ENCODE data around the gene FHAD1. TPM values are rescaled to one million over a fixed set of nuclear protein-coding genes. Genes with fewer than 3 reads are reported as not detected.

Gene FHAD1
- total and polyA plus RNA-seq, 2 donors (not counting 3 experiments of a cell fraction or from before 2014, with no cell fraction given) = 0.04 to 0.69 TPM

DNA sequence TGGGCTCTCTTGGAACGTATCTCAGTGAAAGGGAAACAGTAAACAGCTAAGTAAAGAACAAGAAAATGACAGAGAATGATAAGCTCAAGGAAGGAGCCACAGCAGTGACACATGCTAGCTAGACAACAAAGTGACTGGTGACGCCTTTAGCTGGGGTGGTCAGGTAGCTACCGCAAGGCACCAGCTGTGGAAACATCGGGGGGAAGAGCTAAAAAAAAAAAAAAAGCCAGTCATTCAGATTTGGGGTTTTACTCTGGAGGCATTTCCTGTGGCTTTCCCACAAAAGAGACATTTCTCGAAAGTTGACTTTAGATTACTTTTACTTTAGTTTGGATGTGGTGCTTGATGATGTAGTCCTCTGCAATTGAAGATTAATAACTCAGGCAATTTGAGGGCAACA is 2.1 kb downstream of the FHAD1 start:
- CTCF ChIA-PET = interaction anchor here (0.6 to 2.8 kb wide), 3 partner anchors 30 to 1555 kb away, joined by 3 to 13 read pairs (median 4); partner anchors contain the start of gene TMEM51
- POLR2A ChIA-PET = no interaction called here
- no peaks in the 10 kb centered on the region for H3K9me1 ChIP-seq (replicated peaks; ENCODE audit: control insufficient read depth, extremely low read depth, insufficient read depth, low read length)
- peaks cover 3% of the 10 kb centered on the region for H3K4me1 ChIP-seq (ENCODE audit: control insufficient read depth, extremely low read depth, insufficient read depth, low read length)
- TF ChIP-seq, protein P1, sequence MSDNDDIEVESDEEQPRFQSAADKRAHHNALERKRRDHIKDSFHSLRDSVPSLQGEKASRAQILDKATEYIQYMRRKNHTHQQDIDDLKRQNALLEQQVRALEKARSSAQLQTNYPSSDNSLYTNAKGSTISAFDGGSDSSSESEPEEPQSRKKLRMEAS (IDR thresholded peaks at IDR 0.05; ENCODE audit: insufficient read depth, insufficient read length) = no peak
- TF ChIP-seq GATA2 (IDR thresholded peaks at IDR 0.05; ENCODE audit: insufficient read depth, insufficient read length, low read depth, low read length) = no peak
- FAIRE-seq = no peak
- H3K9me3 ChIP-seq (replicated peaks; ENCODE audit: control insufficient read depth, insufficient read depth, low read length) = no peaks in the 10 kb centered on the region
- no peak overlapping the region for H2AFZ ChIP-seq (ENCODE audit: low read depth, low read length)
- peaks cover 26 to 30% of the 10 kb centered on the region in 2 experiments for H3K27me3 ChIP-seq (ENCODE audit: control insufficient read depth in 2 of 2, insufficient read depth in 2 of 2, low read length in 2 of 2)
- no peaks in the 10 kb centered on the region for H3K36me3 ChIP-seq (ENCODE audit: control insufficient read depth in 2 of 2, extremely low read depth in 1 of 2, insufficient read depth in 2 of 2, low read length in 2 of 2)
- no peak overlapping the region for H3K4me3 ChIP-seq (replicated peaks in 1 of 3; ENCODE audit: insufficient read depth in 1 of 3, low read depth in 1 of 3, low read length in 3 of 3)
- H3K9ac ChIP-seq (replicated peaks; ENCODE audit: extremely low read depth, insufficient read depth, low read length) = no peak overlapping the region
- H3K27ac ChIP-seq (ENCODE audit: insufficient read depth, low read depth, low read length) = no peak overlapping the region
- no TSS peak for BruUV-seq (replicated peaks)
- H4K20me1 ChIP-seq (replicated peaks; ENCODE audit: control insufficient read depth, extremely low read depth, insufficient read depth, low read length) = no peaks in the 10 kb centered on the region
- no peaks in the 10 kb centered on the region for H3K79me2 ChIP-seq (ENCODE audit: control insufficient read depth, insufficient read depth, low read length)
- no peak for DNase-seq (ENCODE audit: low read depth, low spot score)
- intact Hi-C loops (cut with micrococcal nuclease) (no loop called here), dilution Hi-C loops (cut with MboI; ENCODE audit: extremely low pct_ligation_motif_present, low sequenced_read_pairs) (no loop called here)
- H3K4me2 ChIP-seq (ENCODE audit: insufficient read depth, low read length) = no peak overlapping the region

DNA sequence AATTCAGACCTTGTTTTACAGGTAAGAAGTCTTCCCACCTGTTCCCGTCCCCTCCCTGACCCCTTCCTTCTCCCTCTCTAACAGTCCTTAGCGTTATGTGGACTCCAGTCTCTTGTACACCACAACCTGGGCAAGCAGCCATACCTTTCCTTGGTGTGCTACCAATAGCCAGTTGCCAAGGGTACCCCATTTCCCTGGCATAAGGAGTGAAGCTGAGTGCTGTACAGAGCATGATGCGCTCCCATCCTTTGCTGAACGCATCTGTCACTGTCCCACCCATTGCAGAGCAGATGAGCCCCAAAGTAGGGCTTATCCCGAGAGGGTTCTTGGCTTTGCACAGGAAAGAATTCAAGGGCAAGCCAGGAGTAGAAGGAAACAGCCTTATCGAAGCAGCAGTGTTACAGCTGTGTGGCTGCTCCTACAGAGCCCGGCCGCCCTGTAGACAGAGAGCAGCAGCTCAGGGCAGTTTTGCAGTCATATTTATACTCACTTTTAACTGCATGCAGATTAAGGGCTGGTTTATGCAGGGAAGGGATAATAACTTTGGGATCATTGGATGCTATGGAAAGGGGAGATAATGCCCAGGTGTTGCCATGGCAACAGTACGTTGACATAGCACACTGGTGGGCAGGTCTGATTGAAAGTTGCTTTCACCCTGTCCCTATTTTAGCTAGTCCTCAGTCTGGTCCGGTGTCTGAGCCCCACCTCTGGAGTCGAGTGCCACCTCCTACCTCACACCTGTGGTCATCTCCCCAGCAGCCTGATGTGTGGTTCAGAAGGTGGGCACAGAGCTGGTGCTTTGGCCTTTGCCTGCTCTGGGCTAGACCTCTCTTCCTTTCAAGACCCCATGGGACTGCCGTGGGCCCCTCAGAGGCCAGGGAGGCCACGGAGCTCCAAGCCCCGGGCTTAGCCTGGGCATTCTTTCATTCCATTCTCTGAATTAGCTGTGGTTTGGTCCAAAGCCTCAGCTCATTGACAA is 5.1 kb downstream of the FHAD1 start:
- intact Hi-C loops (cut with micrococcal nuclease) (no loop called here), dilution Hi-C loops (cut with MboI; ENCODE audit: extremely low pct_ligation_motif_present, low sequenced_read_pairs) (no loop called here)
- Histone ChIP-seq H3K36me3 (ENCODE audit: control insufficient read depth in 2 of 2, extremely low read depth in 1 of 2, insufficient read depth in 2 of 2, low read length in 2 of 2) (no peaks in the 10 kb centered on the region), H4K20me1 (replicated peaks; ENCODE audit: control insufficient read depth, extremely low read depth, insufficient read depth, low read length) (no peaks in the 10 kb centered on the region), H3K79me2 (ENCODE audit: control insufficient read depth, insufficient read depth, low read length) (no peaks in the 10 kb centered on the region), H3K4me2 (ENCODE audit: insufficient read depth, low read length) (no peak overlapping the region), H2AFZ (ENCODE audit: low read depth, low read length) (no peak overlapping the region), H3K9me3 (replicated peaks; ENCODE audit: control insufficient read depth, insufficient read depth, low read length) (no peaks in the 10 kb centered on the region), H3K27ac (ENCODE audit: insufficient read depth, low read depth, low read length) (no peak overlapping the region), H3K4me3 (replicated peaks in 1 of 3; ENCODE audit: insufficient read depth in 1 of 3, low read depth in 1 of 3, low read length in 3 of 3) (no peak overlapping the region), H3K9ac (replicated peaks; ENCODE audit: extremely low read depth, insufficient read depth, low read length) (no peak overlapping the region), H3K4me1 (ENCODE audit: control insufficient read depth, extremely low read depth, insufficient read depth, low read length) (peaks cover 3% of the 10 kb centered on the region), H3K9me1 (replicated peaks; ENCODE audit: control insufficient read depth, extremely low read depth, insufficient read depth, low read length) (no peaks in the 10 kb centered on the region), H3K27me3 (ENCODE audit: control insufficient read depth in 2 of 2, insufficient read depth in 2 of 2, low read length in 2 of 2) (peaks cover 28 to 30% of the 10 kb centered on the region in 2 experiments)
- FAIRE-seq (no peak), DNase-seq (ENCODE audit: low read depth, low spot score) (no peak)
- TF ChIP-seq GATA2 (IDR thresholded peaks at IDR 0.05; ENCODE audit: insufficient read depth, insufficient read length, low read depth, low read length) (no peak), POLR2AphosphoS5 (IDR thresholded peaks at IDR 0.05; ENCODE audit: insufficient read depth, low read depth, low read length) (no peak), EZH2 (IDR thresholded peaks at IDR 0.05; ENCODE audit: borderline replicate concordance, low read depth, low read length, severe bottlenecking) (no peak), POLR2A (IDR thresholded peaks at IDR 0.05; ENCODE audit: low read depth, low read length) (no peak), FOS (IDR thresholded peaks at IDR 0.05; ENCODE audit: borderline replicate concordance, insufficient read depth, low read length) (no peak), JUN (IDR thresholded peaks at IDR 0.05; ENCODE audit: borderline replicate concordance, insufficient read depth, insufficient read length, low read depth) (no peak), MYC (IDR thresholded peaks at IDR 0.05; ENCODE audit: low read depth, low read length) (no peak)
- TF ChIP-seq, protein P1 (IDR thresholded peaks at IDR 0.05; ENCODE audit: insufficient read depth, insufficient read length) = no peak
- POLR2A ChIA-PET = no interaction called here
- no TSS peak for BruUV-seq (replicated peaks)
- CTCF ChIA-PET = interaction anchor here (0.9 to 5.4 kb wide), 5 partner anchors 10 to 124 kb away, joined by 3 to 20 read pairs (median 4); no protein-coding TSS in a partner anchor

All from endothelial cell of umbilical vein (primary cell).